Right atrium auricular region (tissue), 2 donors: ENCODE measurements around the gene C2CD2. TPM values are rescaled to one million over a fixed set of nuclear protein-coding genes. Genes with fewer than 3 reads are reported as not detected.

Experiments used
- DNase-seq: peaks from one replicate; pipeline ENCODE4 v3.0.0-alpha.2; 2019; ENCODE audit warnings: low spot score
- H3K27ac ChIP-seq, 2 donors: fragments of 200-600 bp; sonication (generic); 1 replicate in 1 of 2; 2 replicates in 1 of 2; pipeline ENCODE4 v1.5.1; 2016 to 2019
- H3K27me3 ChIP-seq, 2 donors: fragments of 200-600 bp; sonication (generic); one replicate each; pipeline versions ENCODE4 v1.5.1 to v1.6.0; 2017 to 2019
- H3K36me3 ChIP-seq: fragments of 200-600 bp; sonication (generic); one replicate; pipeline ENCODE4 v1.5.1; 2016
- H3K4me1 ChIP-seq, 2 donors: fragments of 200-600 bp; sonication (generic); one replicate each; pipeline versions ENCODE4 v1.5.1 to v1.6.0; 2017 to 2019
- H3K4me3 ChIP-seq, 2 donors: fragments of 200-600 bp; sonication (generic); 1 replicate in 1 of 2; 2 replicates in 1 of 2; pipeline ENCODE4 v1.5.1; 2017 to 2019; ENCODE audit warnings: mild to moderate bottlenecking in 1 of 2, moderate library complexity in 1 of 2
- H3K9me3 ChIP-seq, 2 donors: fragments of 200-600 bp; sonication (generic); one replicate each; pipeline ENCODE4 v1.5.1; 2019
- total RNA-seq, 2 donors: library from RNA; depleted of rRNA; stranded (reverse); fragments of >200 nt; gene quantifications; one replicate each; pipeline ENCODE4 v1.1.0, GENCODE V29; 2016
- TF ChIP-seq, protein P1 (sequence below), 2 donors: fragments of 200-600 bp; sonication (generic); IDR thresholded peaks; one replicate each; pipeline ENCODE4 v1.5.1; 2019; ENCODE audit warnings: antibody characterized with exemption in 2 of 2

The C2CD2 gene
- total RNA-seq, 2 donors from 2014 or later: 8.6 to 9.1 TPM

DNA sequence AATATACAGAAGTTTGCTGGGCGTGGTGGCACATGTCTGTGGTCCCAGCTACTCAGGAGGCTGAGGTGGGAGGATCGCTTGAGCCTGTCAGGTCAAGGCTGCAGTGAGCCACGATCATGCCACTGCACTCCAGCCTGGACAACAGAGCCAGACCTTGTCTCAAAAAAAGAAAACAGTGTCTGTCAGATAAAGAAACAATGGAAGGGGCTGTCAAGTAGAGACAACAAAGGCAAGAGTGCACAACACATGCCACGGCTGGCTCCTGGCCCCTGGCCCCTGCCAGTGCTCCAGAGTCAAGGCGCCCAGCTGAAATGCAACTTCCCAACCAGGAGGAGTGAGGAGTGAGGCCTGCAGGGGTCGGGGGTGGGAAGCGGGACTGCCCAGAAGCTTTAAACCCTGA, 107.3 kb downstream of the C2CD2 start:
- DNase-seq: no peak
- no peaks in the 10 kb centered on the region for H3K36me3 ChIP-seq
- TF ChIP-seq, protein P1, sequence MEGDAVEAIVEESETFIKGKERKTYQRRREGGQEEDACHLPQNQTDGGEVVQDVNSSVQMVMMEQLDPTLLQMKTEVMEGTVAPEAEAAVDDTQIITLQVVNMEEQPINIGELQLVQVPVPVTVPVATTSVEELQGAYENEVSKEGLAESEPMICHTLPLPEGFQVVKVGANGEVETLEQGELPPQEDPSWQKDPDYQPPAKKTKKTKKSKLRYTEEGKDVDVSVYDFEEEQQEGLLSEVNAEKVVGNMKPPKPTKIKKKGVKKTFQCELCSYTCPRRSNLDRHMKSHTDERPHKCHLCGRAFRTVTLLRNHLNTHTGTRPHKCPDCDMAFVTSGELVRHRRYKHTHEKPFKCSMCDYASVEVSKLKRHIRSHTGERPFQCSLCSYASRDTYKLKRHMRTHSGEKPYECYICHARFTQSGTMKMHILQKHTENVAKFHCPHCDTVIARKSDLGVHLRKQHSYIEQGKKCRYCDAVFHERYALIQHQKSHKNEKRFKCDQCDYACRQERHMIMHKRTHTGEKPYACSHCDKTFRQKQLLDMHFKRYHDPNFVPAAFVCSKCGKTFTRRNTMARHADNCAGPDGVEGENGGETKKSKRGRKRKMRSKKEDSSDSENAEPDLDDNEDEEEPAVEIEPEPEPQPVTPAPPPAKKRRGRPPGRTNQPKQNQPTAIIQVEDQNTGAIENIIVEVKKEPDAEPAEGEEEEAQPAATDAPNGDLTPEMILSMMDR (IDR thresholded peaks at IDR 0.05): no peak
- peaks cover 0 to 8% of the 10 kb centered on the region in 2 donors for H3K4me1 ChIP-seq
- H3K9me3 ChIP-seq: no peaks in the 10 kb centered on the region
- no peaks in the 10 kb centered on the region for H3K27me3 ChIP-seq
- H3K27ac ChIP-seq: no peak overlapping the region
- no peak overlapping the region for H3K4me3 ChIP-seq

DNA sequence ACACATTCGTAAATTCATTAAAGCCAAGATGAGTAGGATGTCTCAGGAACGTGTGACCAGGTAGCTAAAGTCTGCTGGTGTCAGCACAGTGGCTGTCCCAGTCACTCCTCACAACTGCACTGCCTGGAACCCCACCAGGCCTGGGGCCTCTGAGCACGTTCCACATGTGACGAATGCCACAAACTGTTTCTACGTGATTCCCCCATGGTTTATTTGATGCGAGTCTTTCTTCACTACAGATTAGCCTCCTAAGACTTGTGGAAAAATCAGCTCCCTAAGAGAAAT, 107.8 kb downstream of the C2CD2 start:
- H3K27me3 ChIP-seq: no peaks in the 10 kb centered on the region
- TF ChIP-seq, protein P1 (IDR thresholded peaks at IDR 0.05): no peak
- no peak overlapping the region for H3K4me3 ChIP-seq
- no peak overlapping the region for H3K27ac ChIP-seq
- H3K4me1 ChIP-seq: peaks cover 0 to 8% of the 10 kb centered on the region in 2 donors
- peaks cover 0 to 4% of the 10 kb centered on the region in 2 donors for H3K9me3 ChIP-seq
- no peaks in the 10 kb centered on the region for H3K36me3 ChIP-seq
- DNase-seq: no peak

DNA sequence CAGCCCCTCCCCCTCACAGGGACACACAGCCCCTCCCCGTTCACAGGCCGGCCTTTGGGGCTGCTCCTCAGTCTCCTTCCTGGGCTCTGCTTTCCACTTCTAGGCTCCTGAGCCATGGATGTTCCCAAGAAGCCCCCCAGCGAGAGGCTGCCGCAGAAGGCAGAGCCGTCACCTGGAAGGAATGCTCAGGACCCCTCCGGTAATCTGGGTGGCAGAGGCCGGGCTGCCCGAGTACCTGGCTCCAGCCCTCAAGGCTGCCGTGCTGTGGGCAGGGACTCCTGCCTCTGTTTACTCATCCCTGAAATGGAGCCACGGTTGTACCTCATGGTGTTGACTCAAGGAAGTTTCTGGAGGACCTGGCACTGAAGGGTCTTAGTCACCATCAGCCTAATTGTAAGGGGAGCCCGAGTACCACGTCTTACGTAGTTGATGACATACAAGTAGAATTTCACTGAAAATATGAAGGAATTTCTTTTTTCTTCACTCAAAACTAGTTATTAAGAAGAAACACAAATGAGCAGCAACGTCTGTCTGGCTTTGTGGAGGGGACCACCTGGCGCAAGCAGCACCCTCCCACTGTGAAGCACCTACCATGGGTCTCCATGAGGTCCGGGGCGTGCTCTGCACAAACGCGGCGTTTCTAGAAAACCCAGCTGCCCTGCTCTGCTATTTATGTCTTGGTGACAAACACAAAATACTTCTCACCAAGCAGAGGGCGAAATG, 108.3 kb downstream of the C2CD2 start:
- DNase-seq: no peak
- peaks cover 0 to 8% of the 10 kb centered on the region in 2 donors for H3K4me1 ChIP-seq
- H3K4me3 ChIP-seq: no peak overlapping the region
- no peak overlapping the region for H3K27ac ChIP-seq
- TF ChIP-seq, protein P1 (IDR thresholded peaks at IDR 0.05): no peak
- no peaks in the 10 kb centered on the region for H3K36me3 ChIP-seq
- H3K9me3 ChIP-seq: peaks cover 3 to 9% of the 10 kb centered on the region in 2 donors
- H3K27me3 ChIP-seq: no peaks in the 10 kb centered on the region

DNA sequence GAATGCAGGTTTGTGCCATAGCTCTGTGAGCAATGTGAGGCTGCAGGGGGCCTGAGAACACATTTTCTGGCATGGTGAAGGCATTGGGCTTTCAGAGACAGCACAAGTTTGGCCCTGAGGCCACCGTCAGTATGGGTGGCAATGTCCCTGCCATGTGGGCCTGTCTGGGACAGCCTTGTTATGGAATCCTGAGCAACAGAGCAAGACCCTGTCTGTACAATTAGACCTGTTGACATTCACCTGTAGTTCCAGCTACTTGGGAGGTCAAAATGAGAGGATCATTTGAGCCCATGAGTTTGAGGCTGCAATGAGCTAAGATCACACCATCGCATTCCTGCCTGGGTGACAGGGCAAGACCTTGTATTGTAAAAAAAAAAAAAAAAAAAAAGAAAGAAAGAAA, 110.2 kb downstream of the C2CD2 start:
- no peaks in the 10 kb centered on the region for H3K27me3 ChIP-seq
- H3K27ac ChIP-seq: no peak overlapping the region
- H3K9me3 ChIP-seq: peaks cover 4 to 10% of the 10 kb centered on the region in 2 donors
- TF ChIP-seq, protein P1 (IDR thresholded peaks at IDR 0.05): no peak
- no peak for DNase-seq
- H3K4me1 ChIP-seq: peaks cover 0 to 8% of the 10 kb centered on the region in 2 donors
- H3K4me3 ChIP-seq: no peak overlapping the region
- no peaks in the 10 kb centered on the region for H3K36me3 ChIP-seq

DNA sequence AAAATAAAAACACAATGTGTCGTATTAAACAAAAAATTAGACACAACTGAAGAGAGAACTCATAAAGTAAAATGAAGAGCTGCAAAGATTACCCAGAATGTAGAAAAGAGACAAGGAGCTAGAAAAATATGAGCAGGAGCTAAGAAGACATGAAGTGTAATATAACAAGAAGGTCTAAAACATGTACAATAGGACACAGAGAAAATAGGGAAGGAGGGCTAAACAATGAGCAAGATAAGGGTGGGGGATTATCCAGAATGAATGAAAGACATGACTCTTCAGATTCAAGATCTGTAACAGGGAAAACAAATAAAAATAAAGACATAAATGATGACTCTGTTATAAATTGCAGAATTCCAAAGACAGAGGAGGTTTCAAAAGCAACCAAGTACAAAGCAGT, 112.9 kb downstream of the C2CD2 start:
- H3K9me3 ChIP-seq: peaks cover 4 to 10% of the 10 kb centered on the region in 2 donors

More for the DNA sequence above, 112.9 kb downstream of the C2CD2 start:
- DNase-seq: no peak
- Histone ChIP-seq H3K4me1 (peaks cover 0 to 8% of the 10 kb centered on the region in 2 donors), H3K27ac (no peak overlapping the region), H3K36me3 (peaks cover 8% of the 10 kb centered on the region), H3K4me3 (no peak overlapping the region), H3K27me3 (no peaks in the 10 kb centered on the region)
- TF ChIP-seq, protein P1 (IDR thresholded peaks at IDR 0.05): no peak
